H1 (cell line): ENCODE measurements around the gene SPRYD4.
"Not testable (repeated sequence)": the region's sequence is repeated elsewhere in the genome, so short reads cannot be mapped to it uniquely, and the experiment has no call there.

Source experiments
- CBX8 ChIP-seq: fragments of 300-800, 300-1000 bp; sonication (generic); IDR thresholded peaks from 2 replicates; pipeline ENCODE4 v1.7.1; 2016; ENCODE audit warnings: low read depth, low read length, borderline replicate concordance
- EZH2 ChIP-seq: fragments of 200-600 bp; sonication (generic); IDR thresholded peaks from 2 replicates; pipeline ENCODE4 v1.7.1; 2012; ENCODE audit warnings: low read depth, mild to moderate bottlenecking, moderate library complexity, low read length, inconsistent platforms; ENCODE audit not compliant: severe bottlenecking
- MAFK ChIP-seq: IDR thresholded peaks from 2 replicates; pipeline ENCODE4 v1.6.1; 2012; ENCODE audit warnings: low read depth, mild to moderate bottlenecking, improper control_type of control experiment, low read length
- POLR2A ChIP-seq, 2 experiments: IDR thresholded peaks; 1 replicate in 1 of 2; 2 replicates in 1 of 2; pipeline ENCODE4 v1.6.1; 2011; ENCODE audit warnings: low read depth in 2 of 2, low read length in 2 of 2, mild to moderate bottlenecking in 2 of 2; ENCODE audit errors: control extremely low read depth in 1 of 2
- POLR2AphosphoS5 ChIP-seq: IDR thresholded peaks from 2 replicates; pipeline ENCODE4 v1.6.1; 2011; ENCODE audit warnings: low read depth, low read length
- RAD21 ChIP-seq, 2 experiments: IDR thresholded peaks in 1 of 2; conservative IDR thresholded peaks in 1 of 2; 2 replicates each; pipeline ENCODE4 v1.6.1; 2011; ENCODE audit warnings: low read depth in 2 of 2, low read length in 2 of 2, improper control_type of control experiment in 1 of 2, inconsistent platforms in 1 of 2, mild to moderate bottlenecking in 1 of 2, moderate library complexity in 1 of 2
- RFX5 ChIP-seq: IDR thresholded peaks from 2 replicates; pipeline ENCODE4 v1.6.1; 2011; ENCODE audit warnings: low read depth, low read length, improper control_type of control experiment, borderline replicate concordance
- SIRT6 ChIP-seq: IDR thresholded peaks from one replicate; pipeline ENCODE4 v1.7.1; 2012; ENCODE audit warnings: low read length, inconsistent platforms
- SRF ChIP-seq: IDR thresholded peaks from 2 replicates; pipeline ENCODE4 v1.6.1; 2011; ENCODE audit warnings: mild to moderate bottlenecking, low read depth, low read length, moderate library complexity
- YY1 ChIP-seq: IDR thresholded peaks from 2 replicates; pipeline ENCODE4 v1.6.1; 2011; ENCODE audit warnings: low read depth, mild to moderate bottlenecking, low read length
- ZNF274 ChIP-seq: IDR thresholded peaks from 2 replicates; pipeline ENCODE4 v1.7.0; 2012; ENCODE audit warnings: low read length, borderline replicate concordance; ENCODE audit errors: extremely low read depth
- TF ChIP-seq, protein P1 (sequence below), 3 experiments: IDR thresholded peaks; 1 replicate in 2 of 3; 2 replicates in 1 of 3; pipeline versions ENCODE4 v1.5.1 to v1.6.1; 2011; ENCODE audit warnings: low read length in 3 of 3, mild to moderate bottlenecking in 3 of 3, inconsistent platforms in 2 of 3, low read depth in 1 of 3, moderate library complexity in 1 of 3; ENCODE audit not compliant: insufficient read depth in 1 of 3; ENCODE audit errors: control extremely low read depth in 1 of 3
- TF ChIP-seq, protein P2 (sequence below): IDR thresholded peaks from 2 replicates; pipeline ENCODE4 v1.6.1; 2011; ENCODE audit warnings: low read length, improper control_type of control experiment

DNA sequence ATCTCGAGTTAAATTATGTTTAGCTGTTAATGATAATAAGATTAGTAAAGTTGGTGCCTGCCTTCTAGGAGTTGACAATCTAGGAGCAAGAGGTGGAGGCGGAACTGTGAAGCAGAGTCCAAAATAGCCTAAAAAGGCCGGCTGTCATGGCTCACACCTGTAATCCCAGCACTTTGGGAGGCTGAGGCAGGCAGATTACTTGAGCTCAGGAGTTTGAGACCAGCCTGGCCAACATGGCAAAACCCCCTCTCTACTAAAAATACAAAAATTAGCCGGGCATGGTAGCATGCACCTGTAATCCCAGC is 45.6 kb downstream of the SPRYD4 start:
- TF ChIP-seq SIRT6; RFX5; SRF; POLR2A (IDR thresholded peaks at IDR 0.05; ENCODE audit: control extremely low read depth in 1 of 2, low read depth in 2 of 2, low read length in 2 of 2); EZH2; ZNF274; POLR2AphosphoS5; YY1; RAD21 (IDR thresholded peaks at IDR 0.05 in 1 of 2, conservative IDR thresholded peaks at IDR 0.05 in 1 of 2; ENCODE audit: low read depth in 2 of 2, low read length in 2 of 2); MAFK; CBX8: not testable (repeated sequence)
- TF ChIP-seq, protein P1, sequence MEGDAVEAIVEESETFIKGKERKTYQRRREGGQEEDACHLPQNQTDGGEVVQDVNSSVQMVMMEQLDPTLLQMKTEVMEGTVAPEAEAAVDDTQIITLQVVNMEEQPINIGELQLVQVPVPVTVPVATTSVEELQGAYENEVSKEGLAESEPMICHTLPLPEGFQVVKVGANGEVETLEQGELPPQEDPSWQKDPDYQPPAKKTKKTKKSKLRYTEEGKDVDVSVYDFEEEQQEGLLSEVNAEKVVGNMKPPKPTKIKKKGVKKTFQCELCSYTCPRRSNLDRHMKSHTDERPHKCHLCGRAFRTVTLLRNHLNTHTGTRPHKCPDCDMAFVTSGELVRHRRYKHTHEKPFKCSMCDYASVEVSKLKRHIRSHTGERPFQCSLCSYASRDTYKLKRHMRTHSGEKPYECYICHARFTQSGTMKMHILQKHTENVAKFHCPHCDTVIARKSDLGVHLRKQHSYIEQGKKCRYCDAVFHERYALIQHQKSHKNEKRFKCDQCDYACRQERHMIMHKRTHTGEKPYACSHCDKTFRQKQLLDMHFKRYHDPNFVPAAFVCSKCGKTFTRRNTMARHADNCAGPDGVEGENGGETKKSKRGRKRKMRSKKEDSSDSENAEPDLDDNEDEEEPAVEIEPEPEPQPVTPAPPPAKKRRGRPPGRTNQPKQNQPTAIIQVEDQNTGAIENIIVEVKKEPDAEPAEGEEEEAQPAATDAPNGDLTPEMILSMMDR (IDR thresholded peaks at IDR 0.05; ENCODE audit: control extremely low read depth in 1 of 3, insufficient read depth in 1 of 3, low read depth in 1 of 3, low read length in 3 of 3) = not testable (repeated sequence)
- TF ChIP-seq, protein P2, sequence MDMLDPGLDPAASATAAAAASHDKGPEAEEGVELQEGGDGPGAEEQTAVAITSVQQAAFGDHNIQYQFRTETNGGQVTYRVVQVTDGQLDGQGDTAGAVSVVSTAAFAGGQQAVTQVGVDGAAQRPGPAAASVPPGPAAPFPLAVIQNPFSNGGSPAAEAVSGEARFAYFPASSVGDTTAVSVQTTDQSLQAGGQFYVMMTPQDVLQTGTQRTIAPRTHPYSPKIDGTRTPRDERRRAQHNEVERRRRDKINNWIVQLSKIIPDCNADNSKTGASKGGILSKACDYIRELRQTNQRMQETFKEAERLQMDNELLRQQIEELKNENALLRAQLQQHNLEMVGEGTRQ = not testable (repeated sequence)
